Fibroblast of skin of abdomen (primary cell): ENCODE data around the gene KLHL14.

Experiments used
- DNase-seq: peaks from one replicate; pipeline ENCODE4 v3.0.0-alpha.2; 2013

The KLHL14 gene

GRCh38 chr18:32769586-32770053 is 3.2 kb downstream of the KLHL14 start:
- DNase-seq, result no peak

GRCh38 chr18:32769071-32769585 is 3.7 kb downstream of the KLHL14 start:
- no peak for DNase-seq

- no peak for DNase-seq
Observed at GRCh38 chr18:32767400-32767799, 5.4 kb downstream of the KLHL14 start.

- no peak for DNase-seq
Observed at GRCh38 chr18:32764611-32765244, 8.1 kb downstream of the KLHL14 start.

GRCh38 chr18:32763293-32763692 is 9.5 kb downstream of the KLHL14 start:
- no peak for DNase-seq

GRCh38 chr18:32761231-32761630 is 11.6 kb downstream of the KLHL14 start:
- no peak for DNase-seq

- no peak for DNase-seq
Observed at GRCh38 chr18:32760391-32760790, 12.4 kb downstream of the KLHL14 start.

GRCh38 chr18:32759611-32760167 is 13.1 kb downstream of the KLHL14 start:
- no peak for DNase-seq

GRCh38 chr18:32754508-32755263 is 18.1 kb downstream of the KLHL14 start:
- DNase-seq, result no peak

GRCh38 chr18:32753656-32754260 is 19.1 kb downstream of the KLHL14 start:
- DNase-seq, result no peak

- no peak for DNase-seq
Observed at GRCh38 chr18:32750328-32750727, 22.5 kb downstream of the KLHL14 start.

GRCh38 chr18:32749809-32750208 is 23.0 kb downstream of the KLHL14 start:
- DNase-seq, result no peak

GRCh38 chr18:32742579-32742978 is 30.2 kb downstream of the KLHL14 start:
- DNase-seq, result no peak

- DNase-seq, result peak; percentile 75
Observed at GRCh38 chr18:32735781-32736180, 37.0 kb downstream of the KLHL14 start.

GRCh38 chr18:32734442-32734841 is 38.4 kb downstream of the KLHL14 start:
- DNase-seq, result no peak

- no peak for DNase-seq
Observed at GRCh38 chr18:32732165-32732564, 40.7 kb downstream of the KLHL14 start.

GRCh38 chr18:32730620-32731091 is 42.2 kb downstream of the KLHL14 start:
- DNase-seq, result peak; percentile 40

GRCh38 chr18:32730068-32730467 is 42.8 kb downstream of the KLHL14 start:
- DNase-seq, result no peak

- DNase-seq, result no peak
Observed at GRCh38 chr18:32724071-32724749, 48.6 kb downstream of the KLHL14 start.

- no peak for DNase-seq
Observed at GRCh38 chr18:32722279-32722678, 50.5 kb downstream of the KLHL14 start.

GRCh38 chr18:32717126-32717525 is 55.7 kb downstream of the KLHL14 start:
- peak; percentile 89 for DNase-seq

- DNase-seq, result peak; percentile 66
Observed at GRCh38 chr18:32714571-32715148, 58.2 kb downstream of the KLHL14 start.
